ENCODE data around the gene FABP2. TPM values are rescaled to one million over a fixed set of nuclear protein-coding genes. Genes with fewer than 3 reads are reported as not detected.
"Not testable (repeated sequence)": the region's sequence is repeated elsewhere in the genome, so short reads cannot be mapped to it uniquely, and the experiment has no call there.

Gene FABP2
- total RNA-seq (2014; rRNA removed; shearing (Covaris generic)), result not detected in 2 replicates

- DNase-seq (ENCODE audit: low spot score), result no peak
- in situ Hi-C loops (cut with HindIII; ENCODE audit: low sequenced_read_pairs), result no loop called here
Observed at GRCh38 chr4:119321921-119322687, at the start of gene FABP2. Gene FABP2 (minus strand): TSS chr4:119322138. CDS start chr4:119322102, 36 bp downstream.

- DNase-seq (ENCODE audit: low spot score); in situ Hi-C loops (cut with HindIII; ENCODE audit: low sequenced_read_pairs): not testable (repeated sequence)
Observed at GRCh38 chr4:119370951-119371683, 49.2 kb upstream of the FABP2 start.

DNA sequence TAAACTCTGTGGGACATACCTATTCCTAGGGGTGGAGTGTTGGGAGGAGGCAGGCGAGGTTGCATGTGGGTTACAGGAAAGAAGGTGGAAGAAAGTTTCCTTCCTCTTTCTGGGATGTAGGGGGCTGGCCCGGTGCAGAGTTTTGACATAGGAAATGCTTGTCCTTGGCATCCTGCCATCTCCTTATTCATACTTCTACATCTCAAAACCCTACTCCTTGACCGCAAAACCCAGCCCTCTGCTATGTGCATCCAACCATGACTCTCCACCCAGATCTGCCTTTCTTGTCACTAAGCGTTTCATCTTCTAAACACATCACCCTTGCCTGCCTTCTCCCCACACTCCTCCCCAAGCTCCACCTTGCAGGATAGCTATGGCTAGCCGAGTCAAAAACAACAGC, 48.5 kb upstream of the FABP2 start:
- in situ Hi-C loops (cut with HindIII; ENCODE audit: low sequenced_read_pairs); DNase-seq (ENCODE audit: low spot score): not testable (repeated sequence)

DNA sequence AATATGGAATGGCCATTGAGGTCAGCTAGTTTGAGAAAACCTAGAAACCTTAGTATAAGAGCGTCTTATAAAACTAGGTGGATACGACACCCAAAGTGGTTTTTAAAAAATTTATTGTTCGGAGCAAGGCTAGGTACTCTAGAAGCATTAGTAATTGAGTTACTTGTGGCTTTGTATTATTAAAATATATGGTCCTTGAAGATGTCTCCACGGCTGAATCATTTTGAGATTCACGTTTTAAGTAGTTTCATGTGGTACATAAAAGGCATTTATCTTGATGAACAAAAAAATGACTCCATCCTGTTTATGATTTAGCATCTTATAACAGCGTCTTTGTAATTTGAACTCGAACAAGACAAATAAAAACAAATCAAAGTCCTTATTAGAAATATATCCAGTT, 44.9 kb upstream of the FABP2 start:
- DNase-seq (ENCODE audit: low spot score); in situ Hi-C loops (cut with HindIII; ENCODE audit: low sequenced_read_pairs): not testable (repeated sequence)

DNA sequence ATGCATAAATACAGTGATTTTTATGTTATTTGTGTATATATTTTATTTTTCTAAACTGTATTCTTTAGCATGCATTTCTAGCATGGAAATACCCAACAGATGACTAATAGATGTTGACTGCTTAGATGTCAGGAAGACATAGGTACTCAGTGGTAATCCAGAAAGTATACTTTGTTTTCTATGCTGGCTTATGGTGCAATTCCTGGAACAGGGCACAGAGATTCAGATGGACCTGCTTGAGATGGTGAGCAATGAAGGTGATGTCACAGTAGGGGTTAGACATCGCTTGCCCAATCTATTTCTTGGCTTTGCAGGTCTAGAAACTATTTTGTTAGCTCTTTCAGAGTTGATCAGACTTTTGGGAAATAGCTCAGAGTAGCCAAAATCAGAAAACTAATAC, 42.3 kb upstream of the FABP2 start:
- in situ Hi-C loops (cut with HindIII; ENCODE audit: low sequenced_read_pairs); DNase-seq (ENCODE audit: low spot score): not testable (repeated sequence)

- in situ Hi-C loops (cut with HindIII; ENCODE audit: low sequenced_read_pairs); DNase-seq (ENCODE audit: low spot score): not testable (repeated sequence)
Observed at GRCh38 chr4:119363372-119363771, 41.4 kb upstream of the FABP2 start.

- in situ Hi-C loops (cut with HindIII; ENCODE audit: low sequenced_read_pairs); DNase-seq (ENCODE audit: low spot score): not testable (repeated sequence)
Observed at GRCh38 chr4:119362413-119362812, 40.5 kb upstream of the FABP2 start.

DNA sequence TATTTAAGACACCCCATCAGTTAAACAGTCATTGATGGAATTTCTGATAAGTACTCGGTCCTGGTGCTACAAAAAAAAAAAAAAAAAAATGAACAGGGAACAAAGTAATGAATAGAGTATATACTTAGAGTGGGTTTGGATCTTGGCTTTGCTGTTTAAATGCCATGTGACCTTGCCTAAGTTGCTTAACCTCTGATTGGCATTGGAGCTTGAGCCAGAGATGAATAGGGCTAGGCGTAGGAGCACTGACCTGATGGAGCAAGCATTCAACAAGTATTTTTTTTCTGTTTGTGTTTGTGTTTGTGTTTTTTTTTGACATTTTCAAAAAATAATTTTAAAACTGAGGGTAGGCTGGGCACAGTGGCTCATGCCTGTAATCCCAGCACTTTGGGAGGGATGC, 37.9 kb upstream of the FABP2 start:
- DNase-seq (ENCODE audit: low spot score); in situ Hi-C loops (cut with HindIII; ENCODE audit: low sequenced_read_pairs): not testable (repeated sequence)

DNA sequence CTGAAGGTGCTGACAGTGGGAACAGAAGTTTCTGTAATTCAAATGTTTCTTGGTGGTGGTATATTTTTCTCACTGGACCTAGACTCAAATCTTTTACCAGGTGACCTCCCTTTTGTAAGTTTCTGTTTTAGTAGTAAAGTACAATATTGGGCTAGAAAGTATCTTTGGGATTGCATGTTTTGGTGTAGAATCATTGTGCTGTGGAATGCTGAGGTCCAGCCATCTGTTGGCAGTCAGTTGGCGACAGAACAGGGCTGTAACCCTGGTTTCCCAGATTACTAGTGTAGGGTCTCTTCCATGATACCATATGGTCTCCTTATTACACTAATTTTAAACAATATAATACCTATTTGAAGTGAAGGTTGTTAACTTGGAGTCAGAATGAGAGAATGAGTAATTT, 34.9 kb upstream of the FABP2 start:
- in situ Hi-C loops (cut with HindIII; ENCODE audit: low sequenced_read_pairs); DNase-seq (ENCODE audit: low spot score): not testable (repeated sequence)

DNA sequence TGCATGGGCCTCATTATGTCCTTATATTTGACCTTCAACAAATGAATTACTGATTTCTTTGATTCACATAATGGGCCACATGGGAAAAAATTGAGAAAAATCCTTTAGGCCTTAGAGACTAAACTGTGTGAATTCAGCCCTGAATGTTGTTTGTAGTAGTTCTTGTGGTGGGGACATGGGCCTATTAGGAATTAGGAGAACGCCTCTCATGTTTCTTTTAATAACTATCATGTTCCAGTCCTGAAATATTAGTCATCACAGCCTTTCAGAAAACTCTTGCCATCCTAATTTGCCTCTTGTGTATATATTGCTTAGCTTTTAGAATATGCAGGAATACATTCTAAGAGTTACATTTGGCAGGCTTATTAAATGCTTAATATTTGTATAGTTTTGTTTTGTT, 34.1 kb upstream of the FABP2 start:
- in situ Hi-C loops (cut with HindIII; ENCODE audit: low sequenced_read_pairs); DNase-seq (ENCODE audit: low spot score): not testable (repeated sequence)

DNA sequence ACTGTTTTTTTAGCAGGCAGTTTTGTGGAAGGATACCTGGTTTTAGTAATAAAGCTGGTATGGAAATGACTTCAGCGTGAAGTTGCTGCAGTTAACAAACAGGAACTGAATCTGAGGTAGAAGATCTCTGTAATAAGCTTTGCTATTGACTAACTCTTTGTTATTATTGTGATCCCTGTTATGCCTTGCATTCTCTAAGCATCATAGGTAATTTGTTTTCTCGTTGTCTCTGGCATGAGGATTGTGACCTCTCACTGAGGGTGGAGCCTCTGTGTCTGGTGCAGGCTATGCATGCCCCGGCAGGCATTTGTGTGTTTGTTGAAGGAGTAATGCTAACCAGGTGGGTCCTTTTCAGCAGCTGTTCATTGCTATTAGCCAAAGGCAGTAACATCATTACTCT, 31.4 kb upstream of the FABP2 start:
- in situ Hi-C loops (cut with HindIII; ENCODE audit: low sequenced_read_pairs), result not testable (repeated sequence)

DNA sequence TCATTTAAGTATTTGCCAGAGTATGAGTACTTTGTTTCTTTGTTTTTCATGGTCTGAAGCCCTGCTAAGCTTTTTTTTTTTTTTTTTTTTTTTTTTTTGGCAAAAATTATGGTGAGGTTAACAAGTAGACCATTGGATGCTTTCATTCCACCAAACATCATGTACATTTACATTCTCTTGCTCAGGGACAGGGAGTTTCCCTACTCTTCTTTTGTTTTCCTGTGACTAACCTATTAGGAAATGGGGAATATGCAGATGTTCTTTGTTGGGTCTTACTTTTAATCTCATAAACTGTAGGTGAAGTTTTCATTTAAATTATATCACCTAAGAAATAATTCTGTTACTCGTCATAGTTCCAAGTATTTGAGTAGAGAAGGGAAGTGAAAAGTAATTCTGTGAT, 26.2 kb upstream of the FABP2 start:
- DNase-seq (ENCODE audit: low spot score); in situ Hi-C loops (cut with HindIII; ENCODE audit: low sequenced_read_pairs): not testable (repeated sequence)

More for the DNA sequence above, 31.4 kb upstream of the FABP2 start:
- not testable (repeated sequence) for DNase-seq (ENCODE audit: low spot score)

DNA sequence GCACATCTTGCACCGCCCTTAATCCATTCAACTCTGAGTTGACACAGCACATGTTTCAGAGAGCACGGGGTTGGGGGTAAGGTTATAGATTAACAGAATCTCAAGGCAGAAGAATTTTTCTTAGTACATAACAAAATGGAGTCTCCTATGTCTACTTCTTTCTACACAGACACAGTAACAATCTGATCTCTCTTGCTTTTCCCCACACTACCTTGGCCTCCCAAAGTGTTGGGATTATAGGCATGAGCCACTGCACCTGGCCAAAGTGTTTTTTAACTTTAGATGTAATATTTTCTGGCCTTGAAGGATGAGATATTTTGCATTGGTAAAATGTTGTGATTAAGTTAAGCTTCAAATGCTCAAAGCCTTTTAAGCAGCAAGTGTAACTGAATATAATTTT, 21.4 kb upstream of the FABP2 start:
- DNase-seq (ENCODE audit: low spot score); in situ Hi-C loops (cut with HindIII; ENCODE audit: low sequenced_read_pairs): not testable (repeated sequence)

DNA sequence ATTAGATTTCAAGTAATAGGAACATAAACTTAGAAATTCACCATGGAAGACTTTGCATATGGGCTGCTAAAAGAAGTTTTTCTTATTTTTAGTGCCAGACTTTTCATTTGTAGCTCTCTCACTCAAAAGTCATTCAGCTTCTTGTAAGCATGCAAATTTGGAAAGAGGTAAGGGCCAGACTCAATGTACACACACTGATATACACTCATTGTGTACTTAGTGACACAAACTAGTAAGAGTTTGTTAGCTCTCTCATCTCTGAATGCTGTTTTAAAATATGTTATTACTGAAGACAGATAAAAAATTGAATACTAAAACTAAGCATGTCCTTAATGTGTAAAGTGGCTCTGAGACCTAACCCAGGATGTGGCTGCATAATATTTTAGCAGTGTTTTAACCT, 18.0 kb upstream of the FABP2 start:
- in situ Hi-C loops (cut with HindIII; ENCODE audit: low sequenced_read_pairs); DNase-seq (ENCODE audit: low spot score): not testable (repeated sequence)

GRCh38 chr4:119337010-119337409, 15.1 kb upstream of the FABP2 start:
- in situ Hi-C loops (cut with HindIII; ENCODE audit: low sequenced_read_pairs), result no loop called here
- no peak for DNase-seq (ENCODE audit: low spot score)

- DNase-seq (ENCODE audit: low spot score); in situ Hi-C loops (cut with HindIII; ENCODE audit: low sequenced_read_pairs): not testable (repeated sequence)
Observed at GRCh38 chr4:119336332-119336979, 14.5 kb upstream of the FABP2 start.

DNA sequence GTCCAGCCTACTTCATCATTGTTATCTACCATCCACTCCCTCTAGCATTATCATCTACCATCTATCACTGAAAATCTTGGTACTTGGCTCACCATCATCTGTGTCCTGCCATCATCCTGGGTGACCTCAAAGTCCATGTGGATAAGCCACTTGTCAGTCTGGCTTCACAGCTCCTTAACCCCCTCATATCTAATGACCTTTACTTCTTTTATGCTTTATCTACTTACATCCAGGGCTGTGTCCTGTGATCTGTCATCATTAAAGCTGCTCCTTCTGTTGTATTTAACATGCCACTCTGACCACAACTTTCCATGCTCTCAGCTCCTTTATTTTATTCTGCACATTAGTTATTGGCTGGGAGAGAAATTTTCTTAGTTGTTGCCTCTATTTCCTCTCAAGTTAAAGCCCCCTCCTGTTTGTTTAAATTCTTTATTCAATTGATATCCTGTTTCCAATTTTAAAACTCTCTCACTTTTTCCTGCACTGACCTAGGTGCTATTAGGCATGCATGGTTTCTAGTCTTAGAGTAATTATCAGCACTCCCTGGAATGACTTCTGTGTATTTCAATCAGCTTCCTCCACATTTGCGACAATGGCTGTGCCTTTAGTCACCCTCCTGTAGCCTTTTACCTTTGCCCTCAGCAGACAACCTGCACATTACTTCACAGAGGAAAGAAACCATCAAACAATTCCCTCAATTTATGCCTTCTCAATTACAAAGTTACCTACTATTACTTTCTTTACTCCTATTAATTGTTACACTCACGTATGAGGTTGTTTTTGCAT, 8.1 kb upstream of the FABP2 start:
- in situ Hi-C loops (cut with HindIII; ENCODE audit: low sequenced_read_pairs), result no loop called here
- no peak for DNase-seq (ENCODE audit: low spot score)

- in situ Hi-C loops (cut with HindIII; ENCODE audit: low sequenced_read_pairs), result no loop called here
- DNase-seq (ENCODE audit: low spot score), result no peak
Observed at GRCh38 chr4:119328695-119329094, 6.8 kb upstream of the FABP2 start.

- in situ Hi-C loops (cut with HindIII; ENCODE audit: low sequenced_read_pairs), result no loop called here
- no peak for DNase-seq (ENCODE audit: low spot score)
Observed at GRCh38 chr4:119317990-119318389, 3.9 kb downstream of the FABP2 start.

Measured in G401 (cell line).